ENCODE results near the gene METAP1.
"Not testable (repeated sequence)": the region's sequence is repeated elsewhere in the genome, so short reads cannot be mapped to it uniquely, and the experiment has no call there.

Gene METAP1

GRCh38 chr4:98995183-98996055, at the start of gene METAP1:
TSS of gene METAP1 (plus strand) at chr4:98995721. CDS start at chr4:98995754, 33 bp downstream.
- DNase-seq: peak; percentile 79

DNA sequence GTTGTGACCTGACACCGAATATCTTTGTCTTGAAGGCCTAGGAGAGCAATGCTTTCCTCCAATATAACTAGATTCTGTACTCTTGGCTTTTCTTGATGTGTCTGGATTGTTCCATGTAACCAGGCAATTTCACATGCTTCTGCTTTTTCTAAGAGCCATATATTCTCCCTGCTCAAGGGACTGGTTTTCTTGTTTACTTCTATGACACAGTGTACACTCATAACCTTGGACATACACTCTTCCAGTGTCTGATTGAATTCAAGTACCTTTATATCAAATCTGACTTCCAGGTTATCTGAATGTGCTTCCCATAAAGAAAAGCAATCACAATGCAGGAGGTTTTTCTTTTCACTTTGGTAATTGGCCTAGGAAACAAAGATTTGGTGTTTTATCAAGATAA, 49.2 kb upstream of the METAP1 start:
- DNase-seq: no peak

- no peak for DNase-seq
Measured at GRCh38 chr4:98950925-98951324, 44.6 kb upstream of the METAP1 start.

- DNase-seq: no peak
Measured at GRCh38 chr4:98951710-98952109, 43.8 kb upstream of the METAP1 start.

GRCh38 chr4:98955229-98955628, 40.3 kb upstream of the METAP1 start:
- DNase-seq: no peak

- DNase-seq: no peak
Measured at GRCh38 chr4:98958065-98958464, 37.5 kb upstream of the METAP1 start.

DNA sequence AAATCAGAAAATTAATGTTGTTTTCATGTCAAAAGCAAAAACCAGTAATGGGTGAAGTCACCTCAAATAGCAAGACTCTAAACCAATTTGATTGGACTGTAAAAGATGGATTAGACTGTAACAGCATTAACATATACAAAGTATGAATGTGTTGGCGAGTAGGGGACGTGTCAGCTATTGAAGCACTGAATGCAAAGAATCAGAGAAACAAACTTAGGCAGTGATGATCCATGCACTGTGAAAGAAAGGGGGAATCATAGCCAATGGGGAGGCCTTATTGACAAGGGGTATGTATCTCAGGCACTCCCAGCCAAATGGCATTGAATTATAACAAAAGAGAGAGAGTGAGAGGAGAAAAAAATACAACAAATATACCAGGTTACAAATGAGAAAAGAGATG, 36.1 kb upstream of the METAP1 start:
- DNase-seq: no peak

GRCh38 chr4:98961770-98962169, 33.8 kb upstream of the METAP1 start:
- DNase-seq: no peak

DNA sequence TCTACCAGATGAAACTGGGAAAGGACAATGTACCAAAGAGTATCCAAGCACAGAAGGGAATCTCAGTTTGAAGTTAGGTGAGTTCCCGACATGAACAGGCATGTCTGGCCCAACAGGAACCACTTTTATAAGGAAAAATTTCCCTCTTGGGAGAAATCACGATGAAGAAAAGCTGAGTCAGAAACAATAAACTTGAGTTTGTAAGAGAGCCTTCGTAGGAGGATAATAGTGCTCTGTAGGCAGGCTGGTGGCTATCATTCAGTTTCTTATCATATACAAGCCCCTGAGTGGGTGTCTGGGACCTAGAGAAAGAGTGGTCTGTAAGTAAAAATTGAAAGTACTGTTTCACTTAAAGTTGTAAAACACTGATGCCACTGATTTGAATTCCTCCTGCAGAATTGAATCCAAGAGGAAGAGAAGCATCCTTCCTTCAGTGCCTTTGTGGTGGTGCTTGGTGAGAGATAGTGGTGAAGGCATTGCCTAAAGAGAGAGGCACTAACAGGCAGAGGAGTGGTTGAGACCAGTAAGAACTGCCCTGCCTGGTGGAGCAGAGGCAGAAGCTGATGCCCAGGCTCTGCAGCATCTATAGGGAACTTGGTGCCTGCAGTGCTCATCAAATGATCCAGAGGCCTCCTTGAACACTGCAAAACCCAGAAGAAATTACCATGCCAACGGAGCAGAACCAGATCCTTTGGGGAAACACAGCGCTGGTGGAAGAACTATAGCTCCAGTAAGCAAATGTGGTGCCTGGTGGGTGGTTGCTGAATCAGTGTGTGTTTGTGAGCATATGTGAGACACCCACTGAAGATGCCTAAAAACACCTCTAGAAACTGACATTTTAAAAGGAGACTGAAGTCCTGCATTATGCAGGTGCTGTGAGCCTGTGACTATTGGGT, 31.7 kb upstream of the METAP1 start:
- DNase-seq: peak; percentile 11

DNA sequence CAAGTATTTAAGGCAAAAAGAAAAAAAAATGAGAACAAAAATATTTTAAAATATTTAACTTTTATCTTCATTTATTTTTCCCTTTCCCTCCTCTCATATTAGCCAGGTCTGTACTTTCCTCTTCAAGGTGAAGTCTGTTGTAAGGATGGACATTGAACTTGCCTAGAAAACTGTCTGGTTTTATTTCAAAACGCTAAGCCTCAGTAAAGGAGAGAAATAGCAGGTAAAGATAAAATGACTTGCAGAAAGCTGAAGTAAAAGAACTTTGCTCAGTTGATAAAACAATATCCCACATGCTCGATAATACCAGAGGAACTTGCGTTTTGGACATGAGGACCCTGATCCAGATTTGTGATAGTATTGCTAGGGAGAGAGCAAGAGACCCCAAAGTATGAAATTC, 28.6 kb upstream of the METAP1 start:
- no peak for DNase-seq

GRCh38 chr4:98967786-98968329, 27.7 kb upstream of the METAP1 start:
- no peak for DNase-seq

GRCh38 chr4:98969878-98970785, 25.4 kb upstream of the METAP1 start:
- no peak for DNase-seq

DNA sequence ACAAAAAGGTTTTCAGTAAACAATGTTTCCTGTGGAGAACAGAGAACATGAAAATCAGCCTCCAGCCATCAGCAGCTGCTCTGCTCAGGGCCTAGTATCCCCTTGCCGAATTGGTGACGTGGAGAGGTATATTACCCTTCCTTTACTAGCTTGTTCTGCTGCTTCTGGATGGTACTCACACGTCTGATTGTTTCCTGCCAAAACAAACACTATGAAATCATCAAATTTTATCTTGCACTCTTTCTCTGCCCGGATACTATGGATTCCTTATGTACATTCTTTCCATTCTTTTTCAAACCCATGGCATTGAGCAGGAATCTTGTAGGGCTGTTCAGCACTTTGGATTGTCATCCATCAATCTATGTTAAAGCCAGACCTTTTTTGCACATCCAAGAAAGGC, 18.8 kb upstream of the METAP1 start:
- no peak for DNase-seq

DNA sequence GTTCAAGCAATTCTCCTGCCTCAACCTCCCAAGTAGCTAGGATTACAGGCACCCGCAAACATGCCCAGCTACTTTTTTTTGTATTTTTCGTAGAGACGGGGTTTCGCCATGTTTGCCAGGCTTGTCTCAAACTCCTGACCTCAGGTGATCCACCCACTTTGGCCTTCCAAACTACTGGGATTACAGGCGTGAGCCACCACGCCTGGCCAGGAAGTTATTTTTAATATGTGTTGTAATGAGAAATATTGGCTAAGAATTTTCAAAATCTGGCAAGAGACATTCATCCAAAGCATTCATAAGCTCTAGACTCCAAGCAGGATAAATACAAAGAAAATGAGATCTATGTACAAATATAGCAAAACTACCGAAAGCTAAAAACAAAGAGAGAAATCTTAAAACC, 18.0 kb upstream of the METAP1 start:
- no peak for DNase-seq

DNA sequence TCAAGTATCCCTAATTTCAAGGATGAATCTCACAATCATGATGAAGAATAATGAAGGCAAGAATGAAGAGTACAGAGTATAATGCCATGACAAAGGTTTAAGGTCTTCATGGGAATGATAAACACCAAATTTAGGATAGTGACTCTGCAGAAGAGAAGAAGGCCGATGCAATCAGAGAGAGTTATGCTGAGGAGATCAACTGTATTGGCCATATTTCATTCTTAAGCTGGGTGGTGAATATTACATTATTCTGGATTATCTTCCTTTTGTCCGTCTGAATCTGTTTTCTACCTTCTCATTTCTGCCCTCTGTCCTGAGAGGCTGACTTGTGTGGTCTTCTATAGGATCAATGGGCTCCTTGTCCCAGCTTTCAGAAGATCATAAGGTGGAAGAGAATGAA, 7.8 kb upstream of the METAP1 start:
- DNase-seq: no peak

GRCh38 chr4:98992835-98993234, 2.7 kb upstream of the METAP1 start:
- not testable (repeated sequence) for DNase-seq

DNA sequence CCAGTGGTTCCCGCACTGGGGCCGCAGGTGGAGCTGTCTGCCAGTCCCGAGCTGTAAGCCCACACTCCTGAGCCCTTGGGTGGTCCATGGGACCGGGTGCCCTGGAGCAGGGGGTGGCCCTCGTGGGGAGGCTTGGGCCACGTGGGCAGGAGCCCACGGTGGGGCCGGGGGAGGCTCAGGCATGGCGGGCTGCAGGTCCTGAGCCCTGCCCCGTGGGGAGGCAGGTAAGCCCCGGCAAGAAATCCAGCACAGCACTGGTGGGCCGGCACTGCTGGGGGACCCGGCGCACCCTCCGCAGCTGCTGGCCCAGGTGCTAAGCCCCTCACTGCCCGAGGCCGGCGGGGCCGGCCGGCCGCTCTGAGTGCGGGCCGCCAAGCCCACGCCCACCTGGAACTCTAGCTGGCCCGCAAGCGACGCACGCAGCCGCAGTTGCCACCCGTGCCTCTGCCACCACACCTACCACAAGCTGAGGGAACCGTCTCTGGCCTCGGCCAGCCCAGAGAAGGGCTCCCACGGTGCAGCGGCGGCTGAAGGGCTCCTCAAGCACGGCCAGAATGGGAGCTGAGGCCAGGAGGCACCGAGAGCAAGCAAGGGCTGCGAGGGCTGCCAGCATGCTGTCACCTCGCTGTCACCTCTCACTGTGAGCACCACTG, 2.0 kb upstream of the METAP1 start:
- no peak for DNase-seq

DNA sequence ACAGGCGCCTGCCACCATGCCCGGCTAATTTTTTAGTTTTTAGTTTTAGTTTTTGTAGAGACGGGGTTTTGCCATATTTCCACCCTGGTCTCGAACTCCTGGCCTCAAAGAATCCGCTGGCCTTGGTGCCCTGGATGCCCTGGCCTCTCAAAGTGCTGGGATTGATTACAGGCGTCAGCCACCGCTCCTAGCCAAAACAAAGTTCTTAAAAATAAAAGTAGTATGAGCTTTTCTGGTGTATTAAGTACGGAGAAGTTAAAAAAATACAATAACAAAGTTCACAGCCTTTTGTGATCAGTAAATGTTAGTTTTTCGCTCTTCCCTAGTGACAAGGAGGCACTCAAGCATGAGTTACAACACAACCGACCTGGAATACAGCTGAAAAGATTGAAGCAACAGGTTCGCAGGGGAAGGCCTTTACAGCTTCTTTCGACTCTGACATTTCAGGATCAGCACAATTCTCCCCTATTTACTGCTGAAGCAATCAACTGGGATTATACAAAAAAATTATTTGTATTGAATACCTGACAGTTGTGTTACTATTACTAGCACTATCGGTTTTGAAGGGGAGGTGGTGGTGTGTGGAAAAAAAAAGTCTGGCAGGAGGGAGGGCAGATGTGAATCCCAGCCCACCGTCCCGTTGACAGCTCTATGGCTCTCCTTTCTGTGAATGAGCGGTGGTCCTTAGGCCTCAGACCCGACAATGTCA, 893 bp upstream of the METAP1 start:
- DNase-seq: no peak

DNA sequence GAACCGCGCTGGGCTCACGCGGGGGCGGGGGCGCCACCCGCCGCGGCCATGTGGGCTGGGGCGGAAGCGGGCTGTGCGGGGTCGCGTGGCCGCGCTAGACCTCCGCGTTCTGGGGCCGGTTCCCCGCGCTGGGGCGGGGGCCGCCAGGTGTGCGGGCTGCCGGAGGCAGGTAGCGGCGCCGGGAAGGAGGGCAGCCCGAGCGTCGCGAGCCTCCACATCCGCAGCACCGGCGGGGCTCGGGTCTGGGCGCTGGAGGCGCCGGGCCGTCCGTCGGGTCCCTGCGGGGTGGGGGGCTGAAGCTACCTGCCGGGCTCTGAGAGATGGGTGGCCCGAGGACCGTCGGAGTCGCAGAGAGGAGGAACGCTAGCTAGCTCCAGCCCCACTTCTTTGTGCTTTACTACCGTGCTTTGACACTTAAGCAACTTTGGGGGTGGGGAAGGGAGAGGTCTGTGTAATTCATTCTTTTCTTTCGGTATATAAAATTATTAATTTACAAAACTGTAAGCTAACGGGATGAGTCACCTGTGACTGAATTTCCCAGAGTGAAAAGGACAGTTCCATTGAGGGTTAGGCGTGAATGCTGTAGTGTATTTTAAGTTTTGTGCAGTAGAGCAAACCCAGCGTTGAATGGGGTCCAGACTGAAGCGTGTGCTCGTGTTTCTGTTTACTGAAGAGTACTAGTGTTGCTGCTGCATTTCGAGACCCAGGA, 689 bp downstream of the METAP1 start:
- DNase-seq: no peak

DNA sequence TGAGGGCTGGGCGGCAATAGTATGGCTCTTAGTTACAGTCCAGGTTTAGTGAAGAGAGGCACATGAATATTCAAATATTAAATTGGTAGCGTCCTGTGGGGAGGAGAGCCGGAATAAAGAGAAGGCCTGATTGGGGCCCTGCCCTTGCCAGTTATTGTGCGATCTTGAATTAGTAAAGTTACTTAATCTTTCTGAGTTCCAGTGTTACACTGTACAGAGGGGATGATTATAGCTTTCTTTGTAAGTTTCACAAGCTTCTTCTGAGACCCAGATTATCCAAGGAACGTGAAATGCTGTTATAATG, 1.2 kb downstream of the METAP1 start:
- DNase-seq: no peak

DNA sequence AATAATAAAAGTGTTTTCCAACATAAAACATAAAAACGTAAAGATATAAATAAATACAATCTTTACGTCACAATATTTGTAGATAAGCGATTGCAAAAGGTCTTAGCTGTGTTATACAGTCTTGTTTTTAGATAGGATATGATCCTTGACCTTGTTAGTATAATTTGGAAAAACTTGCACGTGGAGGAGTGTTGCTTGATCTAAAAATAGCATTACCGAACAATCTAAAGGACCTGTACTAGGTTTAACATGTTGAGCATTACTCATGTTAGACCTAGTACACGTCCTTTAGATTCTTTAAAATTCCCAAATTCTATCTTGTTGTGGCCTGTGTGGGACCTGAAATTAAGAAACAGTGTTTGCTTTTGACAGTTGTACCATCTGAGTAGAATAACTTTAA, 1.6 kb downstream of the METAP1 start:
- no peak for DNase-seq

Measured in T1000 (cell line).